Omental fat pad (tissue), 4 donors: ENCODE data around the gene ZNF718. TPM values are rescaled to one million over a fixed set of nuclear protein-coding genes. Genes with fewer than 3 reads are reported as not detected.
"Not testable (repeated sequence)": the region's sequence is repeated elsewhere in the genome, so short reads cannot be mapped to it uniquely, and the experiment has no call there.

Source experiments
- ATAC-seq: fragments of 150-250 bp; one replicate; pipeline ENCODE4 v1.9.1; 2016; ENCODE audit warnings: mild to moderate bottlenecking, moderate library complexity; ENCODE audit not compliant: low FRiP score
- DNase-seq: peaks from one replicate; pipeline ENCODE4 v3.0.0-alpha.2; 2019; ENCODE audit warnings: low spot score
- total RNA-seq, 4 donors: library from RNA; depleted of rRNA; stranded (reverse); fragments of >200 nt; gene quantifications; one replicate each; pipeline ENCODE4 v1.1.0, GENCODE V29; 2016
- TF ChIP-seq, protein P1 (sequence below), 3 donors: fragments of 450-650 bp; IDR thresholded peaks; one replicate each; pipeline ENCODE4 v1.5.1; 2016 to 2017; ENCODE audit warnings: antibody characterized with exemption in 3 of 3, mild to moderate bottlenecking in 3 of 3, moderate library complexity in 2 of 3

Gene ZNF718
- total RNA-seq, 4 donors from 2014 or later: 3.6 to 14.7 (median 4.6) TPM

DNA sequence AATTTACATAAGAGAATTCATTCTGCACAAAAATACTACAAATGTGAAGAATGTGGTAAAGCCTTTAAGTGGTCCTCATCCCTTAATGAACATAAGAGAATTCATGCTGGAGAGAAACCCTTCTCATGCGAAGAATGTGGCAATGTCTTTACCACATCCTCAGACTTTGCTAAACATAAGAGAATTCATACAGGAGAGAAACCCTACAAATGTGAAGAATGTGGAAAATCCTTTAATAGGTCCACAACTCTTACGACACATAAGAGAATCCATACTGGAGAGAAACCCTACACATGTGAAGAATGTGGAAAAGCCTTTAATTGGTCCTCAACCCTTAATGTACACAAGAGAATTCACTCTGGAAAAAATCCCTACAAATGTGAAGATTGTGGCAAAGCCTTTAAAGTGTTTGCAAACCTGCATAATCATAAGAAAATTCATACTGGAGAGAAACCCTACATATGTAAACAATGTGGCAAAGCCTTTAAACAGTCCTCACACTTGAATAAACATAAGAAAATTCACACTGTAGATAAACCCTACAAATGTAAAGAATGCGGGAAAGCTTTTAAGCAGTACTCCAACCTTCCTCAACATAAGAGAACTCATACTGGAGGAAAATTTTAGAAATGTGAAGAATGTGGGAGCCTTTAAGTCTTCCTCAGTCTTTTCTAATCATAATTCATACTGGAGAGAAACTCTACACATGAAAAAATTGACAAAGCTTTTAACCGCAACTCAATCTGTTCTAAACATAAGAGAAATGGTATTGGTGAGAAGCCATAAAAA is 37.4 kb downstream of the ZNF718 start:
- DNase-seq (no peak), ATAC-seq (no peak)
- TF ChIP-seq, protein P1, sequence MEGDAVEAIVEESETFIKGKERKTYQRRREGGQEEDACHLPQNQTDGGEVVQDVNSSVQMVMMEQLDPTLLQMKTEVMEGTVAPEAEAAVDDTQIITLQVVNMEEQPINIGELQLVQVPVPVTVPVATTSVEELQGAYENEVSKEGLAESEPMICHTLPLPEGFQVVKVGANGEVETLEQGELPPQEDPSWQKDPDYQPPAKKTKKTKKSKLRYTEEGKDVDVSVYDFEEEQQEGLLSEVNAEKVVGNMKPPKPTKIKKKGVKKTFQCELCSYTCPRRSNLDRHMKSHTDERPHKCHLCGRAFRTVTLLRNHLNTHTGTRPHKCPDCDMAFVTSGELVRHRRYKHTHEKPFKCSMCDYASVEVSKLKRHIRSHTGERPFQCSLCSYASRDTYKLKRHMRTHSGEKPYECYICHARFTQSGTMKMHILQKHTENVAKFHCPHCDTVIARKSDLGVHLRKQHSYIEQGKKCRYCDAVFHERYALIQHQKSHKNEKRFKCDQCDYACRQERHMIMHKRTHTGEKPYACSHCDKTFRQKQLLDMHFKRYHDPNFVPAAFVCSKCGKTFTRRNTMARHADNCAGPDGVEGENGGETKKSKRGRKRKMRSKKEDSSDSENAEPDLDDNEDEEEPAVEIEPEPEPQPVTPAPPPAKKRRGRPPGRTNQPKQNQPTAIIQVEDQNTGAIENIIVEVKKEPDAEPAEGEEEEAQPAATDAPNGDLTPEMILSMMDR (IDR thresholded peaks at IDR 0.05): no peak

DNA sequence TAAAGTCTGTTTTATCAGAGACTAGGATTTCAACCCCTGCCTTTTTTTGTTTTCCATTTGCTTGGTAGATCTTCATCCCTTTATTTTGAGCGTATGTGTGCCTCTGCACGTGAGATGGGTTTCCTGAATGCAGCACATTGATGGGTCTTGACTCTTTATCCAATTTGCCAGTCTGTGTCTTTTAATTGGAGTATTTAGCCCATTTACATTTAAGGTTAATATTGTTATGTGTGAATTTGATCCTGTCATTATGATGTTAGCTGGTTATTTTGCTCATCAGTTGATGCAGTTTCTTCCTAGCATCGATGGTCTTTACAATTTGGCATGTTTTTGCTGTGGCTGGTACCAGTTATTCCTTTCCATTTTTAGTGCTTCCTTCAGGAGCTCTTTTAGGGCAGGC is 45.3 kb downstream of the ZNF718 start:
- not testable (repeated sequence) for ATAC-seq, DNase-seq

DNA sequence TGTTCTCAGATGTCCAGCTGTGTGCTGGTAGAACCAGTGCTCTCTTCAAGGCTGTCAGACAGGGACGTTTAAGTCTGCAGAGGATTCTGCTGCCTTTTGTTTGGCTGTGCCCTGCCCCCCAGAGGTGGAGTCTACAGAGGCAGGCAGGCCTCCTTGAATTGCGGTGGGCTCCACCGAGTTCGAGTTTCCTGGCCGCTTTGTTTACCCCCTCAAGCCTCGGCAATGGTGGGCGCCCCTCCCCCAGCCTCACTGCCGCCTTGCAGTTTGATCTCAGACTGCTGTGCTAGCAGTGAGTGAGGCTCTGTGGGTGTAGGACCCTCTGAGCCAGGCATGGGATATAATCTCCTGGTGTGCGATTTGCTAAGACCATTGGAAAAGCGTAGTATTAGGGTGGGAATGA is 47.0 kb downstream of the ZNF718 start:
- not testable (repeated sequence) for DNase-seq, ATAC-seq

DNA sequence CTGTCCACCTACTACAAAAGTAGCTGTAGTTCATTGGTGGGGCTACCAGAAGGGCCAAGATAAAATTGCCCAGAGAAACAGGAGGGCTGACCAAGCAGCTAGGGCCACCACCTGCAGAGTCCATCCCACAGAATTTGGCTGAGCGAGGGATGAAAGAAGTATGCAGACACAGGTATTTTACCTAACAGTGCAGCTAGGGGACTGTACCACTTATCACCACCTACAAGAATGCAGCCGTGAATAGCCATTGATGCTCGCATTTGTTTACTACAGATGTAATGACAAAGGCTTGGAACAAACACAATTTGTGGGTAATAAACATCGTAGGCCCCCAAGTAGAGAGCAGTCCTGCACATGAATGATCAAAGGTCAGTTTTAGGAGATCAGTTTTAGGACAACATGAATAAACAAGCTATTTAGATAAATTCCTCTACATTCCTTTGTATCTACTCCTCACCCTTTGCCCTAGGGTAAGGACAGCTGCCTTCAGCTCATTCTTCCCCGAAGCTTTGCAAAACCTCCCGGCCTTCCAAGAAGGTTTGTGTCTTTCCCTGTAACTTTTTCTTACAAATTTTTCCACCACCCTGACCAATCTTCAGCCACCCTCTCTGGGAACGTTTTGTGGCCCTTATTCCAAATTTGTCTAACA is 49.5 kb downstream of the ZNF718 start:
- DNase-seq (no peak), ATAC-seq (no peak)
- TF ChIP-seq, protein P1 (IDR thresholded peaks at IDR 0.05): no peak

DNA sequence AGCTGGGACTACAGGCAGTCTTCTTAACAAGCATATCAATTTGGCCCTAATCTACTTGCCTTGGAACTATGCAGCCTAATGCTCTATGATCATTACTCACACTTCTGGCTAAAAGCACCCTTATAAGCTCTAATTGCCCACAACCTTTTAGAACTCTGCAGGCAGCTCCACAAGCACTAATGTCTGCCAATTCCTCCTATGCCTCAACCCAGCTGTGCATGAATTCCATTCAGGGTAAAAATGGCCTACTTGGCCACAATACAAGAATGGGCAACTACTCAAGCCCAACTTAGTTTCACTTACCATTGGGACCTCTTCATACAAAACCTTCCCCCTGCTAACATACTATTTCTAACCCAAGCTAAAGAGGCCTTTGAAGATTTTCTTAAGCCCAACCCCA is 51.7 kb downstream of the ZNF718 start:
- DNase-seq (no peak), ATAC-seq (no peak)
- TF ChIP-seq, protein P1 (IDR thresholded peaks at IDR 0.05): no peak

DNA sequence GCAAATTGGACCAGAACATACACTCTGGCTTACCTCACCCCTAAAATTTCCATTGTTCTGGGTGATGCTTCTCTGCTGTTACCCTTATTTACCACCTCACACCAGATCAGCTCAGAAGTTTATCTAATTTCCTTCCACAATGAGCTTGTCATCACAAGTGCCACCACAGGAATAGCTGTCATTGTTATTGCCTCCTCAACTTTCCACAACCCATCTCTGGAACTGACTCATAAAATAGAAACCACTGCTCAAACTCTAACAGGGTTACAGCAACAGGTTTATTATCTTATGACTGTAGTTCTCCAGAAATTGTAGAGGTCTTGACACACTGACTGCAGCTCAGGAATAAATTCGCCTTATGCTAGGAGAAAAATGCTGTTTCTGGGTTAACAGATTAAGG is 52.7 kb downstream of the ZNF718 start:
- DNase-seq (no peak), ATAC-seq (no peak)
- TF ChIP-seq, protein P1 (IDR thresholded peaks at IDR 0.05): no peak

DNA sequence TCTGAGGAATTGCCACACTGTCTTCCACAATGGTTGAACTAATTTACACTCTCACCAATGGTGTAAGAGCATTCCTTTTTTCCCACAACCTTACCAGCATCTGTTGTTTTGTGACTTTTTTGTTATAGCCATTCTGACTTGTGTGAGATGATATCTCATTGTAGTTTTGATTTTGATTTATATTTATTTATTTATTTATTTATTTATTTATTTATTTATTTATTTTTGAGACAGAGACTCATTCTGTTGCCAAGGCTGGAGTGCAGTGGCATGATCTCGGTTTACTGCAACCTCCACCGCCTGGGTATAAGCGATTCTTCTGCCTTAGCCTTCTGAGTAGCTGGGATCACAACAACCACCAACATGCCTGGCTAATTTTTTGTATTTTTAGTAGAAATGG is 57.9 kb downstream of the ZNF718 start:
- DNase-seq, ATAC-seq: not testable (repeated sequence)

DNA sequence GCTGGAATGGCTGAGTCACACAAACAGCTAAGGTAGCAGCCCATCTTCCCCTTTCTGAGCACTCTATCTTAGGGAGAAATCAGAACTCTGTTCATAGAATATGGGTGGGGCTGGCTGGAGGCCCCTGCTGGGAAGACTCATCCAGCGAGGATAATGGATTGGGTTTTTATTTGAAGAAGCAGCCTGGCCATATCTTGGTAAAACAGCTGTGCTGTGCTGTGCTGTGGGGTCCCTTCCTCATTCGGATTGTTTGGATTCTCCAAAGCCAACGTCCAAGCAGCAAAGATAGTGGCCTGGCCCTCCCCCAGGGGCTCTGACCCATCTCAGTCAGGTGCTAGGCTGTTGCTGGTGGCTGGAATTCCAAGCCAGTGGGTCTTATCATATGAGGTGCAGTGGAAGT is 63.8 kb downstream of the ZNF718 start:
- DNase-seq: no peak
- ATAC-seq: no peak
- TF ChIP-seq, protein P1 (IDR thresholded peaks at IDR 0.05): no peak

DNA sequence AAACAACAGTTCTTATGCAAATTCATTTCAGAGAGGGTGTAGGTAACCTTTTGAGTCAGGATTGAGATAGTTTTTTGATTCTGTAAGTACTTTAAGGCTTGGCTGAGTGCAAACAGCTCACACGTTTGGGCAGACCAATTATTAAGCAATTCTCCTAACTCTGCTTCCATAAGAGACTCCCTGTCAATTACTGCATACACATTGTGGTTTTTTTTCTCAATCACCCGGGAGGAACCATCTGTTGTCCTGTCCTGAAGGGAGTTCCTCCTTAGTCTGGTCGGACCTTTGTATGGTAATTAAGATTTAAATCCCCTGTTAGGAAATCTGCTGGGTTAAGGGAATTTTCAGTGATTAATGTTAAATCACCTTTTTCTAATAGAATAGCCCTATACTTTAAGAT is 70.9 kb downstream of the ZNF718 start:
- not testable (repeated sequence) for DNase-seq, ATAC-seq
